ENCODE measurements around the gene ZNF652.

Gene ZNF652

GRCh38 chr17:49361902-49362722, at the start of gene ZNF652:
Gene ZNF652 (minus strand): TSS chr17:49362250. CDS start chr17:49317725, 44,525 bp downstream.
- TF ChIP-seq CTCF (IDR thresholded peaks at IDR 0.05; ENCODE audit: control insufficient read depth, extremely low read depth, insufficient read depth): no peak
- peak; percentile 79 for DNase-seq (ENCODE audit: low read depth)
- H3K4me3 ChIP-seq (ENCODE audit: low read depth, low read length): peak within 1 kb of the TSS; percentile 91

DNA sequence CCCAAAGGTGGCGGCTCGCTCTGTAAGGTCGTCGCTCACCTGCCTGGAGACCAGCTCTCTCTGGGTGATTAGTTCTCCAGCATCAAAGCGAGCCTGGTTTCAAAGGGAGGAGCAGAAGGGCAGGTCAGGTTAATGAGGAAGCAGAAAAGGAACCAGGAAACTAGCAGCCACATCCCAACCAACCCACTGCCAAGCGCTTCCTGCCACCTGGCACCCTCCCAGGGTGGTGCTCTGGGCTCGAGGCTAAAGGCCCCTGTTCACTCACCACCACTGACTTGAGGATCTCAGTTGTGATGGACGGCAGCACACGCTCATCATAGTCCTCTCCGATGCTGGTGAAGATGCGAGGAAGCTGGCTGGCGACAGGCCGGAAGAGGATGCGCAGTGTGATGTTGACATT, 47.0 kb upstream of the ZNF652 start:
- no peak overlapping the region for H3K4me3 ChIP-seq (ENCODE audit: low read depth, low read length)
- no peak for DNase-seq (ENCODE audit: low read depth)
- TF ChIP-seq CTCF (IDR thresholded peaks at IDR 0.05; ENCODE audit: control insufficient read depth, extremely low read depth, insufficient read depth): no peak

GRCh38 chr17:49407981-49408501, 46.0 kb upstream of the ZNF652 start:
- peak; percentile 52 for DNase-seq (ENCODE audit: low read depth)
- H3K4me3 ChIP-seq (ENCODE audit: low read depth, low read length): no peak overlapping the region
- TF ChIP-seq CTCF (IDR thresholded peaks at IDR 0.05; ENCODE audit: control insufficient read depth, extremely low read depth, insufficient read depth): peak; percentile 65

- no peak overlapping the region for H3K4me3 ChIP-seq (ENCODE audit: low read depth, low read length)
- DNase-seq (ENCODE audit: low read depth): no peak
- TF ChIP-seq CTCF (IDR thresholded peaks at IDR 0.05; ENCODE audit: control insufficient read depth, extremely low read depth, insufficient read depth): no peak
Observed at GRCh38 chr17:49407086-49407485, 45.0 kb upstream of the ZNF652 start.

- no peak for DNase-seq (ENCODE audit: low read depth)
- TF ChIP-seq CTCF (IDR thresholded peaks at IDR 0.05; ENCODE audit: control insufficient read depth, extremely low read depth, insufficient read depth): no peak
- no peak overlapping the region for H3K4me3 ChIP-seq (ENCODE audit: low read depth, low read length)
Observed at GRCh38 chr17:49406421-49407061, 44.5 kb upstream of the ZNF652 start.

GRCh38 chr17:49404906-49405305, 42.9 kb upstream of the ZNF652 start:
- no peak for TF ChIP-seq CTCF (IDR thresholded peaks at IDR 0.05; ENCODE audit: control insufficient read depth, extremely low read depth, insufficient read depth)
- DNase-seq (ENCODE audit: low read depth): no peak
- no peak overlapping the region for H3K4me3 ChIP-seq (ENCODE audit: low read depth, low read length)
